Small intestine (tissue), 7 donors: ENCODE results near the gene MFRP. TPM values are rescaled to one million over a fixed set of nuclear protein-coding genes. Genes with fewer than 3 reads are reported as not detected.
A peak's percentile ranks its signal among the peaks of the same experiment; 100 is the strongest.

Experiments
- DNase-seq, 2 donors: peaks; one replicate each; pipeline versions ENCODE4 v3.0.0 to v3.0.0-alpha.2; 2013
- FAIRE-seq: peaks from 2 replicates; lab custom pipeline; 2012; peaks lifted over from hg19 to GRCh38; lab: Jason Lieb, UNC
- H3K27ac ChIP-seq, 3 donors: one replicate each; pipeline ENCODE4 v1.5.1; 2013; ENCODE audit warnings: low read length in 2 of 3, mild to moderate bottlenecking in 2 of 3, control low read depth in 1 of 3, inconsistent platforms in 1 of 3, low read depth in 1 of 3, moderate library complexity in 1 of 3
- H3K27me3 ChIP-seq, 3 donors: one replicate each; pipeline ENCODE4 v1.6.1; 2013; ENCODE audit warnings: low read length in 3 of 3, inconsistent platforms in 1 of 3; ENCODE audit not compliant: control insufficient read depth in 3 of 3, insufficient read depth in 3 of 3
- H3K36me3 ChIP-seq, 3 donors: one replicate each; pipeline ENCODE4 v1.6.1; 2013; ENCODE audit warnings: low read length in 3 of 3, inconsistent platforms in 1 of 3, low read depth in 1 of 3, mild to moderate bottlenecking in 1 of 3, moderate library complexity in 1 of 3; ENCODE audit not compliant: control insufficient read depth in 3 of 3, insufficient read depth in 2 of 3
- H3K4me1 ChIP-seq, 3 donors: one replicate each; pipeline ENCODE4 v1.6.1; 2013; ENCODE audit warnings: low read length in 2 of 3, inconsistent platforms in 1 of 3, low read depth in 1 of 3, mild to moderate bottlenecking in 1 of 3, moderate library complexity in 1 of 3; ENCODE audit not compliant: control insufficient read depth in 3 of 3, insufficient read depth in 2 of 3
- H3K4me3 ChIP-seq, 3 donors: one replicate each; pipeline ENCODE4 v1.5.1; 2013; ENCODE audit warnings: low read length in 3 of 3, control low read depth in 1 of 3, inconsistent platforms in 1 of 3, low read depth in 1 of 3, mild to moderate bottlenecking in 1 of 3, moderate library complexity in 1 of 3
- H3K9me3 ChIP-seq, 2 donors: one replicate each; pipeline ENCODE4 v1.6.1; 2013; ENCODE audit warnings: low read depth in 1 of 2, low read length in 1 of 2; ENCODE audit not compliant: control insufficient read depth in 2 of 2, insufficient read depth in 1 of 2
- WGBS, 3 donors: extraction: QIAGEN DNeasy Blood & Tissue Kit; methylation state at CpG; one replicate each; pipeline ENCODE4 v1.1.7; 2013; 5-methylcytosine and 5-hydroxymethylcytosine counted together
- polyA plus RNA-seq, 4 donors: library from polyadenylated mRNA; stranded (reverse) in 3 of 4; unstranded in 1 of 4; fragments of 200-250 nt in 3 of 4; fragments of 120-200 nt in 1 of 4; gene quantifications; one replicate each; pipeline versions ENCODE4 v1.2.1 to v1.2.3, GENCODE V29; 2013
- donor health status: healthy with polysubstance abuse.
- donor health status: control.
- donor health status: control.
- donor health status: Bipolar disorder and iron deficiency.
- donor health status: healthy.

MFRP gene
- polyA plus RNA-seq, 4 donors = 0.03 TPM; not detected in 3

DNA sequence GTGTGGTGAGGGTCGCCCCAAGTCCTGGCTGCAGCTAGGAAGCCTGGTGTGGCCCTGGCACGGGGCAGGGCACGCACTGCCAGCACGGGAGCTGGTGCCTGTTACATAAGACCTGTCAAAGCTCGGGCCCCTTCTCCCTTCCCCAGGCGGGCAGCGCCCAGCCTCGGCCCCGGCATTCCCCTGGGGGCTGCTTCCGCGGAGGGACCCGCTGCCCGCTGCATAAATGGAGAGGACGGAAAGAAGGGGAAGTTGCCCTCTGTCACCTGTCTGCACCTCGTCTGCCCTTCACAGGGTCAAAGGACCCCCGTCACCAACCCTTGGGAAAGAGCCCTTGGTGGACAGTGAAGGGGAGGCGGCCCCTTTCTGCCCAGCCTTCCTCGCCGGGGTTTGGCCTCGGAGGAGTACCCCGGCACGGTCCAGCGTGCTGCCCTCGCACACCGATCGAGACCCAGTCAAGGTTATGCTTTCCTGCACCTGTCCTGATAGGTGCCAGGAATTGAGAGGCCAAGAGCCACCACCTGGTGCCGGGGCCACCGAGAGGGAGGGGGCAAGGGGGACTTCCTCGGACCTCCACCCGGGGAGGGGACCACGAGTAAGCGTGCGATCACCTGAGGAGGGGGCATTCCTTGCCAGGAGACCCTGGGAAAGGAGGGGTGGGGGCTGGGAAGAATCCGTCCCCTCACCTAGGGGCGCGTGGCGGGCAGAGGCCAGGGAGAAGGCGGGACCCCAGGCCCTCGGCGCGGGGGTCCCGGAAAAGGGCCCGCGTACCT, 16.8 kb upstream of the MFRP start:
- H3K4me3 ChIP-seq = peak overlapping the region; percentile 30 to 78 (median 55)
- peaks cover 0 to 16% (median 3%) of the 10 kb centered on the region in 3 donors for H3K36me3 ChIP-seq
- DNase-seq (peak in 1 of 2 donors; percentile 46), FAIRE-seq (no peak)
- WGBS, 3 donors = 16 to 40% (median 25%) methylated on average over 42 to 44 of the region's 44 CpGs
- no peaks in the 10 kb centered on the region for H3K9me3 ChIP-seq
- peaks cover 7 to 68% (median 10%) of the 10 kb centered on the region in 3 donors for H3K4me1 ChIP-seq
- peaks cover 0 to 9% (median 0%) of the 10 kb centered on the region in 3 donors for H3K27me3 ChIP-seq
- peak overlapping the region in 1 of 3 donors; percentile 88 for H3K27ac ChIP-seq

- H3K36me3 ChIP-seq = peaks cover 0 to 16% (median 6%) of the 10 kb centered on the region in 3 donors
- H3K4me3 ChIP-seq = peak overlapping the region; percentile 19 to 78 (median 55)
- peaks cover 0 to 9% (median 0%) of the 10 kb centered on the region in 3 donors for H3K27me3 ChIP-seq
- FAIRE-seq (no peak), DNase-seq (no peak)
- no peaks in the 10 kb centered on the region for H3K9me3 ChIP-seq
- H3K4me1 ChIP-seq = peaks cover 5 to 63% (median 10%) of the 10 kb centered on the region in 3 donors
- peak overlapping the region in 1 of 3 donors; percentile 88 for H3K27ac ChIP-seq
- 60 to 93% (median 64%) methylated on average over 5 of the region's 5 CpGs for WGBS, 3 donors
These were observed 16.2 kb upstream of the MFRP start for GRCh38 chr11:119362741-119363080.

DNA sequence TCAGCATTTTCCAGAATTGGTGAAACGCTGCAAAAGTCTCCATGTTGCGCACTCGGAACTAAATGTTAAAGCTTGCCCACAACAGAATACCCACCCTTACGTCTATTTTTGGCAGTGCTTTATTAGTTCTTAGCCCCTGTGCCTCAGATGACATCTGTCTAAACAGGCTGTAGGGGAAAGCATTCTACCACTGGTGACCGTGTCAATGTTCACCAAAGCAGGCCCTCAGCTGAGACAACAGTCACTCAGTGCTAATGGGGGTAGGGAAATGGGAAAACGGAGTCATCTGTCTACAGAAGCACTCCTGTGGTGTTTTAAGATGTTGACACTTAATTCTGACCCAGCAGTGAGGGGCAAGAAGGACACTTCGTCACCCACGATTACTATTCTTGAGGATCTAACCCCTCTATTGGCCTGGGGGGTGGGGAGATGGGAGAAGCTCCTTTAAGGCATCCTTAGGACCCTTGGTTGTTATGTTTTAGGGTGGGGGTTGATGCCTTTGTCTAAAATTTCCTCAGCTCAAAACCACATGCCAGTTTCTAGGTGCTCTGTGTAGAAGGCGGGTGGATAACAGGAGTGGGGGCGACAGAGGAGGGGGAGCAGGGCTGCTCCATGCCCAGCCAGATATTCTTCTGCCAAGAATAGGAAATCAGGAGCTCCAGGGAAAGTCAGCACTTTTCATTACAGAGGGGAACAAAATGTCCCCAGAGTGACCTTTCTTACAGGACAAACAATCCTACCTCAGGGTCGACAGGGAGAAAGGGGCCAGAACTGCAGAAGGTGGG, 15.6 kb upstream of the MFRP start:
- 76 to 83% (median 77%) methylated on average over 11 of the region's 11 CpGs for WGBS, 3 donors
- Histone ChIP-seq H3K36me3 (peaks cover 0 to 22% (median 8%) of the 10 kb centered on the region in 3 donors), H3K4me1 (peaks cover 0 to 57% (median 10%) of the 10 kb centered on the region in 3 donors), H3K9me3 (no peaks in the 10 kb centered on the region), H3K4me3 (peak overlapping the region in 2 of 3 donors; percentile 19 to 78), H3K27me3 (peaks cover 0 to 9% (median 0%) of the 10 kb centered on the region in 3 donors), H3K27ac (peak overlapping the region in 2 of 3 donors; percentile 88 to 91)
- FAIRE-seq (no peak), DNase-seq (no peak)

DNA sequence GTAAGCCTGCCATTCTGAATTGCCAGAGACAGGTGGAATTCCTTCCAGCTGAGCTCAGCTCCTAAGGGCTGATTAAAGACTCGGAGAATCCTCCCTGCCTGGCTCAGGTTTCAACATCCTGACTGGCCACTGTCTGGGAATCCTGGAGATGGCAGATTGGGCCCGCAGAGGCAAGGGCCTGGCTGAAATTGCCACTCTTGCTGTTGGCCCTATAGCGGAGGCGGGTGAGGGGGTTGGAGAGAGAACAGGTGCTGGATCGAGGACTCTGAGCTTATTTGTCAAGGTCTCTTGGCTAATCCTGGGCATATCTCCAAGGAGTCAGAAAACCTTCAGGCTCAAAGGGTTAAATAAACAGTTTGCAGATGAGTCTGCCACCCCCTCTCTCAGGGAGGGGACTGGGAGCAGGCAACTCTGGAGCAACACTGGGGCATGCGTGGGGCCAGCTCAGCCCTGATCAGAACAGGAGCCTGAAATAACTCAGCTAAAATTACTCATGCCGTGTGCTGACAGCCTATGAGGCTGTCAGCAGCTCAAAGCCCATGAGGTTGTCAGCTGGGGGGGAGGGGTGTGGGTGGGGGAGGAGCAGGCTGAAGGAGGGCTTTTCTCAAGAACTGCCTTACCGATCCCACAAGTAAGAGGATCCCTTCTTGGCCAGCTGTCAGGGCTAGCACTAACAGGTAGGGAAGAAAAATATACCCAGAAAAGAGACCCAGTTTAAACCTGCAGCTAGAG, 14.7 kb upstream of the MFRP start:
- WGBS, 3 donors = 14 to 40% (median 15%) methylated on average over 8 of the region's 8 CpGs
- DNase-seq = peak; percentile 68 to 85
- Histone ChIP-seq H3K27ac (peak overlapping the region; percentile 13 to 91 (median 36)), H3K4me3 (peak overlapping the region in 2 of 3 donors; percentile 19 to 78), H3K27me3 (peaks cover 0 to 9% (median 0%) of the 10 kb centered on the region in 3 donors), H3K36me3 (peaks cover 0 to 23% (median 8%) of the 10 kb centered on the region in 3 donors), H3K4me1 (peaks cover 0 to 54% (median 10%) of the 10 kb centered on the region in 3 donors), H3K9me3 (no peaks in the 10 kb centered on the region)
- FAIRE-seq = no peak

DNA sequence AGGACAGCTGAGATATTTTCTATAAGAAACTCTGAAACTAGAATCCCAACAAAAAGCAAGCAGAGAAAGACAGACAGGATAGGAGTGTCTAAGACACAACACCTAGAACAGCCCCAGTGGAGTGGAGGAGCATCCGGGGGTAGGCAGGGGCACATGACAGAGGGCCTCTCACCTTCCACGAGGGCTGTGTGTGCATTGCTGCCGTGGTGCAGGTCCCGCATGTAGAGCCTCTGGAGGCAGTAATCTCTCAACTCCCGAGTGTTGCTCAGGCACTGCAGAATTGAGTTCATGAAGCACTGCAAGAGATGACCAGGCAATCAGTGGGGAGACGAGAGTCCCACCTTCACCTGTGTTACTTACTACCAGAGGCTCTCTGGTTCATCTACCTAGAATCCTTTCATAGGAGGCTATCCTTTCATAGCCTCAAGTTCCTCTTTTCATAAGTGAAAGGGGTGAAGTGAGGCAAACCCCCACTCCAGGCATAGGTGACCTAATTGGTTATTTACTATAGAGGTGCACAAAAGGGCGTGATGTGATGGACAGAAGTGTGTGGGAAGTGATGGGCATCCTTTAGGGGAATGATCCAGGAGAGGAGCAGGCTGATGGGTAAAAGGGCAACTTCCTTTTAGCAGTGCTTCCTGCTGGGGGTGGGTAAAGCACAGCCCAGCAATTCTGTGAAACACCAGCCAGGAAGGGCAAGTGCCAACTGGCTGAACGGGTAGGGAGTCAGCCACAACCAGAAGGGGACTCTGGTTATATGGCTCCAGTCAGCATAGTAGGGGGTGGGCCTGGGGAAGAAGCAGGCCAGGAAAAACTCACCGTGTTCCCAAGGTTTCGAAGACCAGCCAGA, 13.1 kb upstream of the MFRP start:
- H3K36me3 ChIP-seq = peaks cover 0 to 30% (median 11%) of the 10 kb centered on the region in 3 donors
- no peaks in the 10 kb centered on the region for H3K9me3 ChIP-seq
- FAIRE-seq = no peak
- no peak overlapping the region for H3K4me3 ChIP-seq
- H3K27me3 ChIP-seq = peaks cover 0 to 7% (median 0%) of the 10 kb centered on the region in 3 donors
- H3K4me1 ChIP-seq = peaks cover 0 to 53% (median 6%) of the 10 kb centered on the region in 3 donors
- 77 to 84% (median 78%) methylated on average over 10 of the region's 10 CpGs for WGBS, 3 donors
- no peak overlapping the region for H3K27ac ChIP-seq
- no peak for DNase-seq

GRCh38 chr11:119357074-119357473, 10.6 kb upstream of the MFRP start:
- no peak for DNase-seq
- Histone ChIP-seq H3K27ac (peak overlapping the region in 1 of 3 donors; percentile 15), H3K27me3 (no peaks in the 10 kb centered on the region), H3K36me3 (peaks cover 0 to 30% (median 11%) of the 10 kb centered on the region in 3 donors), H3K9me3 (no peaks in the 10 kb centered on the region), H3K4me1 (peaks cover 2 to 49% (median 6%) of the 10 kb centered on the region in 3 donors), H3K4me3 (peak overlapping the region in 2 of 3 donors; percentile 33 to 51)
- 39 to 43% (median 41%) methylated on average over 13 of the region's 13 CpGs for WGBS, 3 donors
- no peak for FAIRE-seq

GRCh38 chr11:119356349-119357031, 10.0 kb upstream of the MFRP start:
- Histone ChIP-seq H3K4me1 (peaks cover 2 to 45% (median 6%) of the 10 kb centered on the region in 3 donors), H3K36me3 (peaks cover 0 to 30% (median 11%) of the 10 kb centered on the region in 3 donors), H3K27me3 (no peaks in the 10 kb centered on the region), H3K9me3 (no peaks in the 10 kb centered on the region), H3K4me3 (peak overlapping the region in 2 of 3 donors; percentile 33 to 51), H3K27ac (peak overlapping the region in 2 of 3 donors; percentile 15 to 45)
- DNase-seq (peak; percentile 77 to 90), FAIRE-seq (no peak)
- WGBS, 3 donors = 1 to 4% (median 3%) methylated on average over 48 to 54 of the region's 54 CpGs
